RWPE1 (cell line): ENCODE results near the gene ST8SIA4.

ENCODE experiments used
- CTCF ChIA-PET: fragments of 350-600 bp; sonication (Branson Sonifier 250); formaldehyde crosslinking; extraction: SDS; loops from one replicate; lab custom pipeline; 2021; lab: Yijun Ruan, JAX
- POLR2A ChIA-PET: fragments of 400-600 bp; formaldehyde crosslinking; extraction: SDS; loops from one replicate; lab custom pipeline; 2020; ENCODE audit warnings: antibody characterized with exemption; ENCODE audit not compliant: low non-redundant PET; lab: Yijun Ruan, JAX
- DNase-seq: peaks from one replicate; pipeline ENCODE4 v3.0.0; 2012; ENCODE audit warnings: low spot score
- H3K27ac ChIP-seq: fragments of 450-650 bp; 2 replicates; pipeline ENCODE4 v1.5.1; 2017
- TF ChIP-seq, protein P1 (sequence below): fragments of 450-650 bp; conservative IDR thresholded peaks from 2 replicates; pipeline ENCODE4 v1.5.1; 2017; ENCODE audit warnings: low read depth, mild to moderate bottlenecking

ST8SIA4 gene

DNA sequence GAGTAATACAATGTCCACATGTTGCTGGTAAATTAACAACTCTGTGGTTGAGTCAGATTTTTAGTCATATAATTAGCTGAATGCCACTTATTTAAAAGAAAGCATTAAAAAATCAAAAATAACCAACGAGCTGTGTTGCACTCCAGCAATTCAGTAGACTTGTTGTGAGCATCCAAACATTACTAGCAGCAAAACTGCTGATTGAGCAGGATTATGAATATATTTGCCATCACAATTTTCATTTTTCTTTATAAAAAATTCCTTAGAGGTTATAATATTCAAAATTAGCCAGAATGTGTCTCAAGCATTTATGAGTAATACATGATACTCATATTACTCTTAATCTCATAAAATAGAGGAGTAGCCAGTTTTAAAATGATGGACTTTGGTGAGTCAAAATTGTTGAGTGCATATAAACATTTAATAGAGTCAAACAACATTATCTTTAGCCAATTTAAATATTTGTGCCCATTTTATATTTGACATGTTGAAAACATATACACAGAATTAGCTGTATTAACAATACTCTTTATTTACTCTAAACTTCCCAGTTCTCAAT lies 44.0 kb downstream of the ST8SIA4 start:
- TF ChIP-seq, protein P1, sequence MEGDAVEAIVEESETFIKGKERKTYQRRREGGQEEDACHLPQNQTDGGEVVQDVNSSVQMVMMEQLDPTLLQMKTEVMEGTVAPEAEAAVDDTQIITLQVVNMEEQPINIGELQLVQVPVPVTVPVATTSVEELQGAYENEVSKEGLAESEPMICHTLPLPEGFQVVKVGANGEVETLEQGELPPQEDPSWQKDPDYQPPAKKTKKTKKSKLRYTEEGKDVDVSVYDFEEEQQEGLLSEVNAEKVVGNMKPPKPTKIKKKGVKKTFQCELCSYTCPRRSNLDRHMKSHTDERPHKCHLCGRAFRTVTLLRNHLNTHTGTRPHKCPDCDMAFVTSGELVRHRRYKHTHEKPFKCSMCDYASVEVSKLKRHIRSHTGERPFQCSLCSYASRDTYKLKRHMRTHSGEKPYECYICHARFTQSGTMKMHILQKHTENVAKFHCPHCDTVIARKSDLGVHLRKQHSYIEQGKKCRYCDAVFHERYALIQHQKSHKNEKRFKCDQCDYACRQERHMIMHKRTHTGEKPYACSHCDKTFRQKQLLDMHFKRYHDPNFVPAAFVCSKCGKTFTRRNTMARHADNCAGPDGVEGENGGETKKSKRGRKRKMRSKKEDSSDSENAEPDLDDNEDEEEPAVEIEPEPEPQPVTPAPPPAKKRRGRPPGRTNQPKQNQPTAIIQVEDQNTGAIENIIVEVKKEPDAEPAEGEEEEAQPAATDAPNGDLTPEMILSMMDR = no peak
- CTCF ChIA-PET = interaction anchor here (0.6 kb wide), 1 partner anchor 14 kb away, joined by 3 read pairs; no protein-coding TSS in a partner anchor
- no peak overlapping the region for H3K27ac ChIP-seq
- POLR2A ChIA-PET = no interaction called here
- DNase-seq = no peak

GRCh38 chr5:100856462-100856861 lies 46.6 kb downstream of the ST8SIA4 start:
- no peak for DNase-seq
- CTCF ChIA-PET = interaction anchor here (0.7 kb wide), 1 partner anchor 162 kb away, joined by 3 read pairs; no protein-coding TSS in a partner anchor

GRCh38 chr5:100855937-100856430 lies 47.1 kb downstream of the ST8SIA4 start:
- no peak overlapping the region for H3K27ac ChIP-seq
- DNase-seq = no peak
- TF ChIP-seq, protein P1 = no peak
- ChIA-PET CTCF (interaction anchor here (0.7 kb wide), 1 partner anchor 162 kb away, joined by 3 read pairs; no protein-coding TSS in a partner anchor), POLR2A (no interaction called here)

More at GRCh38 chr5:100856462-100856861, 46.6 kb downstream of the ST8SIA4 start:
- TF ChIP-seq, protein P1 = no peak
- POLR2A ChIA-PET = no interaction called here
- H3K27ac ChIP-seq = no peak overlapping the region

- TF ChIP-seq, protein P1 = no peak
- no peak overlapping the region for H3K27ac ChIP-seq
- CTCF ChIA-PET = interaction anchor here (0.6 kb wide), 2 partner anchors 121 to 130 kb away, joined by 3 to 4 read pairs; no protein-coding TSS in a partner anchor
- no peak for DNase-seq
- POLR2A ChIA-PET = no interaction called here
These were observed 47.8 kb downstream of the ST8SIA4 start for GRCh38 chr5:100855295-100855694.

GRCh38 chr5:100854591-100854990 lies 48.5 kb downstream of the ST8SIA4 start:
- CTCF ChIA-PET = no interaction called here
- H3K27ac ChIP-seq = no peak overlapping the region
- TF ChIP-seq, protein P1 = no peak

DNA sequence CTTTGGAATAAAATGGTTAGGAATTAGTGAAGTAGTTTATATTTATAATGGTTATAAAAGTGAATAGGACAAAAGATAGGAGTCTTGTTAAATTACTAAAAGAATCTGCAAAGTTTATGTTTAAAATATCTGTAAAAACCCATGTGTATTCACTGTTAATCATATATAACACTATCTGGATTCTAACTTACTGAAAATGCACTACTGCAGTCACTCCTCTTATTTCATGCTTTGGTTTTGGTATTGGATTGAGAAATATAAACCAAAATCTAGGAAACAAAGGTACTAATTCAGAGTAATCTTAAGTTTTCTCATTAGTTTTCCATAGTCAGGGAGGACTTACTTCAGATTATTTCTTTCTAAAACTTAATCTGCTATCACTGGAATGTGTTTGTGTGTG lies 49.5 kb downstream of the ST8SIA4 start:
- no peak overlapping the region for H3K27ac ChIP-seq
- no peak for DNase-seq
- ChIA-PET CTCF (no interaction called here), POLR2A (no interaction called here)
- TF ChIP-seq, protein P1 = no peak

More at GRCh38 chr5:100854591-100854990, 48.5 kb downstream of the ST8SIA4 start:
- DNase-seq = no peak
- POLR2A ChIA-PET = no interaction called here
